GM12878 (cell line): ENCODE results near the gene IRF7. TPM values are rescaled to one million over a fixed set of nuclear protein-coding genes. Genes with fewer than 3 reads are reported as not detected.
A peak's percentile ranks its signal among the peaks of the same experiment; 100 is the strongest.

Experiments used
- ATAC-seq: fragments of 200-7000 bp; cut with Tn5 transposase; 3 replicates; pipeline ENCODE4 v1.9.1; 2020; ENCODE audit warnings: mild to moderate bottlenecking, moderate library complexity
- BruUV-seq: library from RNA; stranded (reverse); fragments of 400-500 nt; replicated peaks from 2 replicates; lab custom pipeline; 2021; lab: Mats Ljungman, UMichigan
- CTCF ChIA-PET: fragments of 300-600 bp; sonication (Branson Sonifier 250); formaldehyde crosslinking; extraction: SDS; loops from one replicate; lab custom pipeline; 2021; ENCODE audit warnings: inconsistent platforms; lab: Yijun Ruan, JAX
- POLR2A ChIA-PET: fragments of 350-600 bp; formaldehyde crosslinking; extraction: SDS; loops from one replicate; lab custom pipeline; 2021; ENCODE audit warnings: inconsistent platforms; lab: Charles Lee
- RAD21 ChIA-PET: fragments of 300-600 bp; sonication (Branson Sonifier 250); formaldehyde crosslinking; loops from one replicate; lab custom pipeline; 2023; ENCODE audit warnings: antibody characterized with exemption; ENCODE audit not compliant: unreplicated experiment; lab: Charles Lee
- SMC1A ChIA-PET: fragments of 300-600 bp; sonication (Branson Sonifier 250); formaldehyde crosslinking; loops from one replicate; lab custom pipeline; 2023; ENCODE audit not compliant: unreplicated experiment, uncharacterized antibody; lab: Charles Lee
- DNase-seq: peaks from one replicate; pipeline ENCODE4 v3.0.0-alpha.2; 2011; ENCODE audit warnings: low read depth, low spot score
- FAIRE-seq: peaks from 3 replicates; lab custom pipeline; 2011; peaks lifted over from hg19 to GRCh38; lab: Jason Lieb, UNC
- H2AFZ ChIP-seq: 2 replicates; pipeline ENCODE4 v1.6.0; 2011; ENCODE audit warnings: low read depth, low read length, control low read depth; ENCODE audit not compliant: control insufficient read depth
- H3K27ac ChIP-seq: 2 replicates; pipeline ENCODE4 v1.5.1; 2011; ENCODE audit warnings: control low read depth; ENCODE audit not compliant: control insufficient read depth, insufficient read depth
- H3K27me3 ChIP-seq, 2 experiments: replicated peaks in 1 of 2; 2 replicates each; pipeline versions ENCODE4 v1.6.0 to v1.6.1; 2011; ENCODE audit warnings: low read length in 1 of 2; ENCODE audit not compliant: control insufficient read depth in 2 of 2, insufficient read depth in 2 of 2
- H3K36me3 ChIP-seq, 2 experiments: 2 replicates each; pipeline ENCODE4 v1.5.1; 2011; ENCODE audit warnings: low read length in 1 of 2; ENCODE audit not compliant: control insufficient read depth in 2 of 2, insufficient read depth in 2 of 2
- H3K4me1 ChIP-seq: 2 replicates; pipeline ENCODE4 v1.6.1; 2011; ENCODE audit warnings: mild to moderate bottlenecking, low read length, moderate library complexity, mixed read lengths; ENCODE audit not compliant: control insufficient read depth, insufficient read depth
- H3K4me2 ChIP-seq: 2 replicates; pipeline ENCODE4 v1.6.0; 2011; ENCODE audit warnings: control low read depth; ENCODE audit not compliant: control insufficient read depth, insufficient read depth
- H3K4me3 ChIP-seq: fragments of 200-600 bp; sonication (generic); 2 replicates; pipeline ENCODE4 v1.5.1; 2016
- H3K79me2 ChIP-seq: 2 replicates; pipeline ENCODE4 v1.6.0; 2011; ENCODE audit warnings: low read length; ENCODE audit not compliant: control insufficient read depth, insufficient read depth
- H3K9ac ChIP-seq: 2 replicates; pipeline ENCODE4 v1.8.0; 2011; ENCODE audit warnings: low read length, control low read depth, mixed read lengths; ENCODE audit not compliant: control insufficient read depth, insufficient read depth
- H3K9me3 ChIP-seq: replicated peaks from 3 replicates; pipeline ENCODE4 v1.5.1; 2011; ENCODE audit warnings: mild to moderate bottlenecking, low read length; ENCODE audit not compliant: control insufficient read depth, insufficient read depth
- H4K20me1 ChIP-seq: 2 replicates; pipeline ENCODE4 v1.6.0; 2011; ENCODE audit not compliant: control insufficient read depth, insufficient read depth
- ATF2 ChIP-seq: IDR thresholded peaks from 2 replicates; pipeline ENCODE4 v1.6.1; 2012; ENCODE audit warnings: low read length, inconsistent platforms
- IKZF2 ChIP-seq, 2 experiments: fragments of 450-650 bp; IDR thresholded peaks; 2 replicates each; pipeline ENCODE4 v1.6.1; 2017; ENCODE audit warnings: mild to moderate bottlenecking in 2 of 2, moderate library complexity in 2 of 2
- MTA3 ChIP-seq: IDR thresholded peaks from 2 replicates; pipeline ENCODE4 v1.6.1; 2012; ENCODE audit warnings: low read length, inconsistent platforms, borderline replicate concordance
- POLR2A ChIP-seq: IDR thresholded peaks from 2 replicates; pipeline ENCODE4 v1.6.1; 2011; ENCODE audit warnings: low read depth, mild to moderate bottlenecking, low read length
- WRNIP1 ChIP-seq: IDR thresholded peaks from 2 replicates; pipeline ENCODE4 v1.6.1; 2011; ENCODE audit warnings: low read depth, low read length, improper control_type of control experiment, borderline replicate concordance
- ZBTB4 ChIP-seq: fragments of 450-650 bp; formaldehyde crosslinking; IDR thresholded peaks from 2 replicates; pipeline ENCODE4 v1.4.0; 2022; ENCODE audit warnings: mild to moderate bottlenecking, moderate library complexity
- ZNF384 ChIP-seq: IDR thresholded peaks from 2 replicates; pipeline ENCODE4 v1.6.1; 2012; ENCODE audit warnings: low read depth, mild to moderate bottlenecking, low read length, improper control_type of control experiment, borderline replicate concordance
- WGBS: methylation state at CpG from one replicate; pipeline ENCODE4 v1.1.6; 2016; ENCODE audit warnings: low lambda C conversion rate; ENCODE audit not compliant: insufficient replicate concordance, insufficient coverage; ENCODE audit errors: missing lambda C conversion rate; 5-methylcytosine and 5-hydroxymethylcytosine counted together
- in situ Hi-C: fragments of 300-500 bp; cut with MboI; formaldehyde crosslinking; loops from 9 replicates; pipeline ENCODE4 v1.14.3; 2018; ENCODE audit warnings: mixed read lengths
- intact Hi-C: fragments of 100-400 bp; cut with micrococcal nuclease; formaldehyde crosslinking; loops from one replicate; pipeline ENCODE4 v1.14.2; 2022; ENCODE audit not compliant: unreplicated experiment
- polyA plus RNA-seq, 11 experiments: library from polyadenylated mRNA; depleted of rRNA in 4 of 11; unstranded in 6 of 11; stranded (reverse) in 5 of 11; fragments of >200 nt; fragmentation: Nextera tagmentation in 4 of 11; fragmentation: Illumina TruSeq in 1 of 11; extraction: Ambion mirVana in 4 of 11; extraction: Trizol in 1 of 11; gene quantifications; 1 replicate in 1 of 11; 2 replicates in 10 of 11; pipeline versions ENCODE4 v1.2.1 to v1.2.3, GENCODE V29; 2011 to 2016; ENCODE audit warnings: inconsistent platforms in 2 of 11, missing spikeins in 2 of 11, low read depth in 1 of 11
- total RNA-seq, 4 experiments: library from RNA; depleted of rRNA in 3 of 4; stranded (reverse); fragments of >200 nt in 3 of 4; fragmentation: Illumina TruSeq in 1 of 4; extraction: Trizol in 1 of 4; gene quantifications; 2 replicates each; pipeline versions ENCODE4 v1.2.1 to v1.2.3, GENCODE V29; 2013 to 2021

IRF7 gene
- total and polyA plus RNA-seq, 10 of the 15 experiments (the other 5 are each of a cell fraction or from before 2014, with no cell fraction given): 4.4 to 141 (median 67.6) TPM

DNA sequence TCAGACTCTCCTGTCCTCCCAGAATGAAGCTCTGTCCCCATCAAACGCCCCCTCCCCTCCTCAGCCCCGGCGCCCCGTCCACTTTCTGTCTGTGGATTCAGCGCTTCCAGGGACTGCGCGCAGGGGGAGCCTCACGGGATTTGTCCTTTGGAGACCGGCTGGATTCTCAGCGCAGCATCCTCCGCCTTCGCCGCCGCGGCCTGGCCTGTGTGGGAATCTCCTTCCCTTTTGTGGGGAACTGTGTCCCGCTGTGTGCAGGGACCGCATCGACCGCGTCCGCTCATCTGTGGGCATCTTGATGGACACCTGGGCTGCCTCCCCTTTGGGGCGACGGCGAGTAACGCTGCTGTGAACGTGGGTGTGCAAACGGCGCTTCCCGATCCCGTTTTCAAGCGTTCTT lies 12.3 kb upstream of the IRF7 start:
- ATAC-seq: no peak
- Histone ChIP-seq H3K4me1 (peaks cover 29% of the 10 kb centered on the region), H3K4me3 (no peak overlapping the region), H2AFZ (no peak overlapping the region), H3K4me2 (peak overlapping the region; percentile 75), H3K27me3 (no peaks in the 10 kb centered on the region), H4K20me1 (no peaks in the 10 kb centered on the region), H3K9me3 (no peaks in the 10 kb centered on the region), H3K27ac (no peak overlapping the region), H3K36me3 (no peaks in the 10 kb centered on the region), H3K9ac (no peak overlapping the region), H3K79me2 (no peaks in the 10 kb centered on the region)
- in situ Hi-C loops: no loop called here
- intact Hi-C loops: no loop called here
- CTCF ChIA-PET: no interaction called here
- no TSS peak for BruUV-seq
- 93% methylated on average over 22 of the region's 31 CpGs for WGBS
- no peak for FAIRE-seq
- TF ChIP-seq ZBTB4 (CRISPR knock-in tag) (no peak), MTA3 (no peak), WRNIP1 (no peak), IKZF2 (IDR thresholded peaks at IDR 0.05) (no peak), ZNF384 (no peak), POLR2A (no peak), ATF2 (no peak)
- no peak for DNase-seq
- RAD21 ChIA-PET: no interaction called here
- POLR2A ChIA-PET: no interaction called here
- SMC1A ChIA-PET: no interaction called here
